Measurements from ENCODE around the gene FERMT1.

DNA sequence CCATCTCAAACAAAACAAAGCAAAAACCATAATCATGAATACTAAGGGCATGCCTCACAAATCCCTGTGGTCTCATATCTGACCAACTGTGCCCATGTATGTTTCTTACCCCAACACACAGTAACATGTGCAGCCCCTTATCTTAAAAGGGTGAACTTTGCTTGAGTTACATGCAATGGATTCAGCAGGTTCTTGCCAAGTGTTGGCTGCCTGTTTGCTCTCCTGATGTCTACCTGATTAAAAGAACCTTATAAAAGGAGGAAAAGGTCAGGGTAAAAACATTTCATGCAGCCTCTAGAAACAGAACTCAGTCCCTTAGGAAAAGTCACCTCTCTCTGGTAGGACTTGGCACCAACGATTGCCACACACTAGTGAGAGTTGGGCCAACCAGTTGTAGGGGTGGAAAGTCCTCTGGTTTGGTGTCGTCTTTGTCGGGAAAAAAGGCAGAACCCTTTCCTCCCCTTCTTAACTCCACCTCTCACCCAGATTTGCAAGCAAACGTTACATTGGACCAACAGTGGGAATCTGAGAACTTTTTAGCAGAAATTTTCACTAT lies 55.0 kb downstream of the FERMT1 start:
- TF ChIP-seq, protein P1, sequence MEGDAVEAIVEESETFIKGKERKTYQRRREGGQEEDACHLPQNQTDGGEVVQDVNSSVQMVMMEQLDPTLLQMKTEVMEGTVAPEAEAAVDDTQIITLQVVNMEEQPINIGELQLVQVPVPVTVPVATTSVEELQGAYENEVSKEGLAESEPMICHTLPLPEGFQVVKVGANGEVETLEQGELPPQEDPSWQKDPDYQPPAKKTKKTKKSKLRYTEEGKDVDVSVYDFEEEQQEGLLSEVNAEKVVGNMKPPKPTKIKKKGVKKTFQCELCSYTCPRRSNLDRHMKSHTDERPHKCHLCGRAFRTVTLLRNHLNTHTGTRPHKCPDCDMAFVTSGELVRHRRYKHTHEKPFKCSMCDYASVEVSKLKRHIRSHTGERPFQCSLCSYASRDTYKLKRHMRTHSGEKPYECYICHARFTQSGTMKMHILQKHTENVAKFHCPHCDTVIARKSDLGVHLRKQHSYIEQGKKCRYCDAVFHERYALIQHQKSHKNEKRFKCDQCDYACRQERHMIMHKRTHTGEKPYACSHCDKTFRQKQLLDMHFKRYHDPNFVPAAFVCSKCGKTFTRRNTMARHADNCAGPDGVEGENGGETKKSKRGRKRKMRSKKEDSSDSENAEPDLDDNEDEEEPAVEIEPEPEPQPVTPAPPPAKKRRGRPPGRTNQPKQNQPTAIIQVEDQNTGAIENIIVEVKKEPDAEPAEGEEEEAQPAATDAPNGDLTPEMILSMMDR (IDR thresholded peaks at IDR 0.05) = no peak
- TF ChIP-seq POLR2A (IDR thresholded peaks at IDR 0.05) = no peak

Data from adrenal gland (tissue), 5 donors.